HEK293 (cell line): Measurements from ENCODE around the gene PPRC1.

Experiments
- CTCF ChIA-PET: fragments of 350-600 bp; formaldehyde crosslinking; extraction: SDS; loops from one replicate; lab custom pipeline; 2021; ENCODE audit warnings: antibody characterized with exemption; lab: Yijun Ruan, JAX
- POLR2A ChIA-PET: fragments of 300-600 bp; formaldehyde crosslinking; extraction: SDS; loops from one replicate; lab custom pipeline; 2020; ENCODE audit warnings: antibody characterized with exemption, inconsistent platforms; lab: Yijun Ruan, JAX
- H3K27ac ChIP-seq: fragments of 200-500 bp; sonication (Bioruptor generic); 2 replicates; pipeline ENCODE4 v1.5.1; 2014; ENCODE audit warnings: low read depth, low read length, control low read depth, inconsistent platforms; ENCODE audit errors: extremely low read depth
- H3K36me3 ChIP-seq, 2 experiments: fragments of 200-500 bp in 1 of 2; sonication (Bioruptor generic) in 1 of 2; 1 replicate in 1 of 2; 2 replicates in 1 of 2; pipeline ENCODE4 v1.5.1; 2014 to 2017; ENCODE audit warnings: inconsistent platforms in 2 of 2, low read length in 2 of 2; ENCODE audit not compliant: control insufficient read depth in 2 of 2, insufficient read depth in 1 of 2
- H3K4me1 ChIP-seq: fragments of 200-500 bp; sonication (Bioruptor generic); 2 replicates; pipeline ENCODE4 v1.5.1; 2014; ENCODE audit warnings: mild to moderate bottlenecking, low read length, inconsistent platforms; ENCODE audit not compliant: control insufficient read depth, insufficient read depth
- H3K4me3 ChIP-seq: 2 replicates; pipeline ENCODE4 v1.5.1; 2011; ENCODE audit warnings: low read depth, mild to moderate bottlenecking, control low read depth, low read length, moderate library complexity
- H3K9me3 ChIP-seq: fragments of 200-500 bp; sonication (Bioruptor generic); 2 replicates; pipeline ENCODE4 v1.5.1; 2014; ENCODE audit warnings: low read depth, low read length, inconsistent platforms; ENCODE audit not compliant: control insufficient read depth, insufficient read depth
- BCL11A ChIP-seq: fragments of 450-650 bp; formaldehyde crosslinking; IDR thresholded peaks from 2 replicates; pipeline ENCODE4 v1.5.1; 2016; ENCODE audit warnings: low read depth, missing biosample characterization, missing genetic modification characterization
- KLF8 ChIP-seq: fragments of 450-650 bp; formaldehyde crosslinking; IDR thresholded peaks from 2 replicates; pipeline ENCODE4 v1.5.1; 2016; ENCODE audit warnings: missing biosample characterization, missing genetic modification characterization
- WT1 ChIP-seq: fragments of 450-650 bp; formaldehyde crosslinking; IDR thresholded peaks from 2 replicates; pipeline ENCODE4 v1.5.1; 2016; ENCODE audit warnings: missing biosample characterization, missing genetic modification characterization
- YY1 ChIP-seq: fragments of 450-650 bp; formaldehyde crosslinking; IDR thresholded peaks from 2 replicates; pipeline ENCODE4 v1.5.1; 2018; ENCODE audit warnings: missing biosample characterization, missing genetic modification characterization
- ZBTB49 ChIP-seq: fragments of 450-650 bp; formaldehyde crosslinking; IDR thresholded peaks from 2 replicates; pipeline ENCODE4 v1.5.1; 2016; ENCODE audit warnings: missing biosample characterization, missing genetic modification characterization, low read depth
- ZBTB8A ChIP-seq: fragments of 450-650 bp; formaldehyde crosslinking; IDR thresholded peaks from 2 replicates; pipeline ENCODE4 v1.5.1; 2016; ENCODE audit warnings: missing biosample characterization, missing genetic modification characterization
- ZFP41 ChIP-seq: fragments of 450-650 bp; formaldehyde crosslinking; IDR thresholded peaks from 2 replicates; pipeline ENCODE4 v1.5.1; 2016; ENCODE audit warnings: missing biosample characterization, missing genetic modification characterization, borderline replicate concordance
- ZIC2 ChIP-seq: fragments of 450-650 bp; formaldehyde crosslinking; IDR thresholded peaks from 2 replicates; pipeline ENCODE4 v1.5.1; 2016; ENCODE audit warnings: missing biosample characterization, missing genetic modification characterization
- ZNF10 ChIP-seq: fragments of 450-650 bp; formaldehyde crosslinking; IDR thresholded peaks from 2 replicates; pipeline ENCODE4 v1.5.1; 2017; ENCODE audit warnings: missing biosample characterization, missing genetic modification characterization
- ZNF174 ChIP-seq: fragments of 450-650 bp; formaldehyde crosslinking; IDR thresholded peaks from 2 replicates; pipeline ENCODE4 v1.5.0; 2017; ENCODE audit warnings: missing biosample characterization, mild to moderate bottlenecking, missing genetic modification characterization
- ZNF184 ChIP-seq: fragments of 450-650 bp; IDR thresholded peaks from 2 replicates; pipeline ENCODE4 v1.5.1; 2018; ENCODE audit warnings: missing biosample characterization, mild to moderate bottlenecking, missing genetic modification characterization
- ZNF2 ChIP-seq: fragments of 450-650 bp; formaldehyde crosslinking; IDR thresholded peaks from 2 replicates; pipeline ENCODE4 v1.5.1; 2016; ENCODE audit warnings: missing biosample characterization, missing genetic modification characterization
- ZNF341 ChIP-seq: fragments of 450-650 bp; formaldehyde crosslinking; IDR thresholded peaks from 2 replicates; pipeline ENCODE4; 2016; ENCODE audit warnings: low read depth, missing biosample characterization, missing genetic modification characterization
- ZNF350 ChIP-seq: fragments of 450-650 bp; formaldehyde crosslinking; IDR thresholded peaks from 2 replicates; pipeline ENCODE4 v1.5.0; 2017; ENCODE audit warnings: missing biosample characterization, mild to moderate bottlenecking, missing genetic modification characterization
- ZNF423 ChIP-seq: fragments of 450-650 bp; formaldehyde crosslinking; IDR thresholded peaks from 2 replicates; pipeline ENCODE4 v1.5.1; 2016; ENCODE audit warnings: missing biosample characterization, missing genetic modification characterization
- ZNF747 ChIP-seq: fragments of 450-650 bp; formaldehyde crosslinking; IDR thresholded peaks from 2 replicates; pipeline ENCODE4 v1.5.1; 2016; ENCODE audit warnings: missing biosample characterization, missing genetic modification characterization
- ZNF785 ChIP-seq: fragments of 450-650 bp; formaldehyde crosslinking; IDR thresholded peaks from 2 replicates; pipeline ENCODE4 v1.5.1; 2016; ENCODE audit warnings: missing biosample characterization, missing genetic modification characterization
- ZSCAN30 ChIP-seq: fragments of 450-650 bp; IDR thresholded peaks from 2 replicates; pipeline ENCODE4 v1.5.1; 2018; ENCODE audit warnings: missing biosample characterization, mild to moderate bottlenecking, missing genetic modification characterization, moderate library complexity
- ZXDB ChIP-seq: fragments of 450-650 bp; formaldehyde crosslinking; IDR thresholded peaks from 2 replicates; pipeline ENCODE4 v1.5.1; 2016; ENCODE audit warnings: missing biosample characterization, missing genetic modification characterization
- TF ChIP-seq, protein P1 (sequence below): sonication (generic); formaldehyde crosslinking; IDR thresholded peaks from 2 replicates; pipeline ENCODE4 v1.8.1; 2022; ENCODE audit warnings: mild to moderate bottlenecking, moderate library complexity, missing genetic modification reagents
- TF ChIP-seq, protein P2 (sequence below): fragments of 450-650 bp; formaldehyde crosslinking; IDR thresholded peaks from 2 replicates; pipeline ENCODE4 v1.5.1; 2017; ENCODE audit warnings: missing biosample characterization, mild to moderate bottlenecking, missing genetic modification characterization, moderate library complexity
- TF ChIP-seq, protein P3 (sequence below): fragments of 450-650 bp; formaldehyde crosslinking; optimal IDR thresholded peaks from 2 replicates; pipeline ENCODE3; 2016; ENCODE audit warnings: missing biosample characterization, mild to moderate bottlenecking, missing genetic modification characterization
- TF ChIP-seq, protein P4 (sequence below): IDR thresholded peaks from 2 replicates; pipeline ENCODE4 v1.6.1; 2011; ENCODE audit warnings: mild to moderate bottlenecking, low read depth, low read length, borderline replicate concordance
- TF ChIP-seq, protein P5 (sequence below): fragments of 450-650 bp; formaldehyde crosslinking; IDR thresholded peaks from 2 replicates; pipeline ENCODE4 v1.5.1; 2016; ENCODE audit warnings: missing biosample characterization, missing genetic modification characterization
- TF ChIP-seq, protein P6 (sequence below): fragments of 450-650 bp; formaldehyde crosslinking; IDR thresholded peaks from 2 replicates; pipeline ENCODE4 v1.5.1; 2017; ENCODE audit warnings: missing biosample characterization, missing genetic modification characterization

The PPRC1 gene

DNA sequence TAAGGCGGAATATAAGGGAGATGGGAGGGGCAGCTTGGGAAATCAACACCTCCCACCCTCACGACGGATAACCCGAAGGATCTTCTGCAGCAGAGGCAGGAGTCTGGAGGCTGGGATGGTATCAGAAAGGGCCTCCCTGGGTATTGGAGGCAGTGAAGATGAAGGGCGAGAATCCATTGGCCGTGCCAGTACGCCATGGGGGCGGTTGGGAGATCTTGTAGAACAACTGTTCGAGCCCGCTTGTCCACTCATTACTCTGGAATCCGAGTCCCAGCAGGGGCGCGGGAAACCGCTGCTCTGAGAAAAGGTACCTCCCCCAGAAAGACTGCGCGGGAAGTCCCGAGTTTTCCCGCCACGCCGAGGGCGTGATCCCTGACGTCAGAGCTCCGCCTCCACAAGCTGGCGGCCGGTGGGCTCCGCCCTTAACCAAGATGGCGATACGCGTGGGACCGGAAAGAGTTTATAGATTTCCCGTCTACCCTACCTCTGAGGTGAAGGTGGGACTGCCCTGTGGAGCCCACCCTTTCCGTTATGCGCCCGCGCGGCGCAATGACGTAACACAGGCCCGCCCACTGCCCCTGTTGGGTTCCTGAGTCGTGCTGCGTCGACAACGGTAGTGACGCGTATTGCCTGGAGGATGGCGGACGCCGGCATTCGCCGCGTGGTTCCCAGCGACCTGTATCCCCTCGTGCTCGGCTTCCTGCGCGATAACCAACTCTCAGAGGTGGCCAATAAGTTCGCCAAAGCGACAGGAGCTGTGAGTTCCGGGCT lies 19.1 kb downstream of the PPRC1 start, which contains the start of gene NOLC1:
NOLC1 (plus strand) TSS at position 616 of the 771 bp plus-strand sequence; CDS start at position 638, 22 bp downstream.
- ChIA-PET POLR2A (interaction anchor here (0.6 to 1.6 kb wide), 9 partner anchors 8 to 269 kb away, joined by 3 to 11 read pairs (median 3); partner anchors contain the start of genes FBXL15 and PPRC1), CTCF (interaction anchor here (0.7 to 5.0 kb wide), 5 partner anchors 17 to 432 kb away, joined by 3 to 31 read pairs (median 4); no protein-coding TSS in a partner anchor)
- Histone ChIP-seq H3K4me3 (peak within 1 kb of the TSS; percentile 74), H3K27ac (peak within 1 kb of the TSS; percentile 73), H3K9me3 (no peaks in the 10 kb centered on the region), H3K4me1 (peaks cover 2% of the 10 kb centered on the region; the same call in 1 of the 2 replicates), H3K36me3 (peaks cover 44 to 63% of the 10 kb centered on the region in 2 experiments)
- TF ChIP-seq KLF8 (tag by site-specific recombination): peak; percentile 100
- no peak for TF ChIP-seq ZNF423 (tag by site-specific recombination)
- TF ChIP-seq BCL11A (tag by site-specific recombination): no peak; the same call in 1 of the 2 replicates
- TF ChIP-seq ZNF2 (tag by site-specific recombination): peak; percentile 83
- TF ChIP-seq, protein P1, sequence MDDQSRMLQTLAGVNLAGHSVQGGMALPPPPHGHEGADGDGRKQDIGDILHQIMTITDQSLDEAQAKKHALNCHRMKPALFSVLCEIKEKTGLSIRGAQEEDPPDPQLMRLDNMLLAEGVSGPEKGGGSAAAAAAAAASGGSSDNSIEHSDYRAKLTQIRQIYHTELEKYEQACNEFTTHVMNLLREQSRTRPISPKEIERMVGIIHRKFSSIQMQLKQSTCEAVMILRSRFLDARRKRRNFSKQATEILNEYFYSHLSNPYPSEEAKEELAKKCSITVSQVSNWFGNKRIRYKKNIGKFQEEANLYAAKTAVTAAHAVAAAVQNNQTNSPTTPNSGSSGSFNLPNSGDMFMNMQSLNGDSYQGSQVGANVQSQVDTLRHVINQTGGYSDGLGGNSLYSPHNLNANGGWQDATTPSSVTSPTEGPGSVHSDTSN: peak; percentile 92; the same call in 1 of the 2 replicates
- TF ChIP-seq, protein P2, sequence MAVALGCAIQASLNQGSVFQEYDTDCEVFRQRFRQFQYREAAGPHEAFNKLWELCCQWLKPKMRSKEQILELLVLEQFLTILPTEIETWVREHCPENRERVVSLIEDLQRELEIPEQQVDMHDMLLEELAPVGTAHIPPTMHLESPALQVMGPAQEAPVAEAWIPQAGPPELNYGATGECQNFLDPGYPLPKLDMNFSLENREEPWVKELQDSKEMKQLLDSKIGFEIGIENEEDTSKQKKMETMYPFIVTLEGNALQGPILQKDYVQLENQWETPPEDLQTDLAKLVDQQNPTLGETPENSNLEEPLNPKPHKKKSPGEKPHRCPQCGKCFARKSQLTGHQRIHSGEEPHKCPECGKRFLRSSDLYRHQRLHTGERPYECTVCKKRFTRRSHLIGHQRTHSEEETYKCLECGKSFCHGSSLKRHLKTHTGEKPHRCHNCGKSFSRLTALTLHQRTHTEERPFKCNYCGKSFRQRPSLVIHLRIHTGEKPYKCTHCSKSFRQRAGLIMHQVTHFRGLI (tag by site-specific recombination): peak; percentile 29; the same call in 1 of the 2 replicates
- no peak for TF ChIP-seq ZFP41
- peak; percentile 92 for TF ChIP-seq ZNF10 (tag by site-specific recombination)
- no peak for TF ChIP-seq ZBTB49
- no peak for TF ChIP-seq ZNF747 (tag by site-specific recombination)
- peak; percentile 80 for TF ChIP-seq YY1 (tag by site-specific recombination)
- TF ChIP-seq, protein P3, sequence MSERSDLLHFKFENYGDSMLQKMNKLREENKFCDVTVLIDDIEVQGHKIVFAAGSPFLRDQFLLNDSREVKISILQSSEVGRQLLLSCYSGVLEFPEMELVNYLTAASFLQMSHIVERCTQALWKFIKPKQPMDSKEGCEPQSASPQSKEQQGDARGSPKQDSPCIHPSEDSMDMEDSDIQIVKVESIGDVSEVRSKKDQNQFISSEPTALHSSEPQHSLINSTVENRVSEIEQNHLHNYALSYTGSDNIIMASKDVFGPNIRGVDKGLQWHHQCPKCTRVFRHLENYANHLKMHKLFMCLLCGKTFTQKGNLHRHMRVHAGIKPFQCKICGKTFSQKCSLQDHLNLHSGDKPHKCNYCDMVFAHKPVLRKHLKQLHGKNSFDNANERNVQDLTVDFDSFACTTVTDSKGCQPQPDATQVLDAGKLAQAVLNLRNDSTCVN (tag by site-specific recombination): peak; percentile 50
- TF ChIP-seq, protein P4, sequence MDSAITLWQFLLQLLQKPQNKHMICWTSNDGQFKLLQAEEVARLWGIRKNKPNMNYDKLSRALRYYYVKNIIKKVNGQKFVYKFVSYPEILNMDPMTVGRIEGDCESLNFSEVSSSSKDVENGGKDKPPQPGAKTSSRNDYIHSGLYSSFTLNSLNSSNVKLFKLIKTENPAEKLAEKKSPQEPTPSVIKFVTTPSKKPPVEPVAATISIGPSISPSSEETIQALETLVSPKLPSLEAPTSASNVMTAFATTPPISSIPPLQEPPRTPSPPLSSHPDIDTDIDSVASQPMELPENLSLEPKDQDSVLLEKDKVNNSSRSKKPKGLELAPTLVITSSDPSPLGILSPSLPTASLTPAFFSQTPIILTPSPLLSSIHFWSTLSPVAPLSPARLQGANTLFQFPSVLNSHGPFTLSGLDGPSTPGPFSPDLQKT: 0 out of 2 replicates have a peak, but pooled peaks have one; percentile 31
- TF ChIP-seq ZBTB8A (tag by site-specific recombination): peak; percentile 67; the same call in 1 of the 2 replicates
- TF ChIP-seq WT1: peak; percentile 64
- TF ChIP-seq ZNF785 (tag by site-specific recombination): peak; percentile 60; the same call in 1 of the 2 replicates
- TF ChIP-seq, protein P5, sequence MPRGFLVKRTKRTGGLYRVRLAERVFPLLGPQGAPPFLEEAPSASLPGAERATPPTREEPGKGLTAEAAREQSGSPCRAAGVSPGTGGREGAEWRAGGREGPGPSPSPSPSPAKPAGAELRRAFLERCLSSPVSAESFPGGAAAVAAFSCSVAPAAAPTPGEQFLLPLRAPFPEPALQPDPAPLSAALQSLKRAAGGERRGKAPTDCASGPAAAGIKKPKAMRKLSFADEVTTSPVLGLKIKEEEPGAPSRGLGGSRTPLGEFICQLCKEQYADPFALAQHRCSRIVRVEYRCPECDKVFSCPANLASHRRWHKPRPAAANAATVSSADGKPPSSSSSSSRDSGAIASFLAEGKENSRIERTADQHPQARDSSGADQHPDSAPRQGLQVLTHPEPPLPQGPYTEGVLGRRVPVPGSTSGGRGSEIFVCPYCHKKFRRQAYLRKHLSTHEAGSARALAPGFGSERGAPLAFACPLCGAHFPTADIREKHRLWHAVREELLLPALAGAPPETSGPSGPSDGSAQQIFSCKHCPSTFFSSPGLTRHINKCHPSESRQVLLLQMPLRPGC: peak; percentile 73; the same call in 1 of the 2 replicates
- TF ChIP-seq, protein P6, sequence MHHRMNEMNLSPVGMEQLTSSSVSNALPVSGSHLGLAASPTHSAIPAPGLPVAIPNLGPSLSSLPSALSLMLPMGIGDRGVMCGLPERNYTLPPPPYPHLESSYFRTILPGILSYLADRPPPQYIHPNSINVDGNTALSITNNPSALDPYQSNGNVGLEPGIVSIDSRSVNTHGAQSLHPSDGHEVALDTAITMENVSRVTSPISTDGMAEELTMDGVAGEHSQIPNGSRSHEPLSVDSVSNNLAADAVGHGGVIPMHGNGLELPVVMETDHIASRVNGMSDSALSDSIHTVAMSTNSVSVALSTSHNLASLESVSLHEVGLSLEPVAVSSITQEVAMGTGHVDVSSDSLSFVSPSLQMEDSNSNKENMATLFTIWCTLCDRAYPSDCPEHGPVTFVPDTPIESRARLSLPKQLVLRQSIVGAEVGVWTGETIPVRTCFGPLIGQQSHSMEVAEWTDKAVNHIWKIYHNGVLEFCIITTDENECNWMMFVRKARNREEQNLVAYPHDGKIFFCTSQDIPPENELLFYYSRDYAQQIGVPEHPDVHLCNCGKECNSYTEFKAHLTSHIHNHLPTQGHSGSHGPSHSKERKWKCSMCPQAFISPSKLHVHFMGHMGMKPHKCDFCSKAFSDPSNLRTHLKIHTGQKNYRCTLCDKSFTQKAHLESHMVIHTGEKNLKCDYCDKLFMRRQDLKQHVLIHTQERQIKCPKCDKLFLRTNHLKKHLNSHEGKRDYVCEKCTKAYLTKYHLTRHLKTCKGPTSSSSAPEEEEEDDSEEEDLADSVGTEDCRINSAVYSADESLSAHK (tag by site-specific recombination): peak; percentile 99
- peak; percentile 90 for TF ChIP-seq ZIC2 (tag by site-specific recombination)
- peak; percentile 99 for TF ChIP-seq ZNF341 (tag by site-specific recombination)
- TF ChIP-seq ZNF184: peak; percentile 85
- TF ChIP-seq ZXDB (tag by site-specific recombination): peak; percentile 99
- no peak for TF ChIP-seq ZNF350 (tag by site-specific recombination)
- peak; percentile 54 for TF ChIP-seq ZSCAN30 (tag by site-specific recombination)
- TF ChIP-seq ZNF174 (tag by site-specific recombination): no peak
